IMR-90 (cell line): ENCODE measurements around the gene DGKG. TPM values are rescaled to one million over a fixed set of nuclear protein-coding genes. Genes with fewer than 3 reads are reported as not detected.

Experiments used
- RAD21 ChIP-seq: IDR thresholded peaks from 2 replicates; pipeline ENCODE4 v1.6.1; 2012; ENCODE audit warnings: low read length, improper control_type of control experiment
- SMC3 ChIP-seq: fragments of 150-350 bp; IDR thresholded peaks from 2 replicates; pipeline ENCODE4 v1.6.1; 2016; ENCODE audit warnings: low read depth, mild to moderate bottlenecking, antibody characterized with exemption, low read length, moderate library complexity
- polyA plus RNA-seq, 3 experiments: library from polyadenylated mRNA; depleted of rRNA; stranded (reverse); fragments of >200 nt; gene quantifications; 2 replicates each; pipeline ENCODE4 v1.2.3, GENCODE V29; 2012; ENCODE audit warnings: low replicate concordance in 1 of 3
- total RNA-seq: library from RNA; depleted of rRNA; stranded (reverse); fragments of >200 nt; gene quantifications from 2 replicates; pipeline ENCODE4 v1.2.3, GENCODE V29; 2012

The DGKG gene
- total and polyA plus RNA-seq, 2 of the 4 experiments (the other 2 are of a cell fraction), result 1.2 to 4.1 TPM

DNA sequence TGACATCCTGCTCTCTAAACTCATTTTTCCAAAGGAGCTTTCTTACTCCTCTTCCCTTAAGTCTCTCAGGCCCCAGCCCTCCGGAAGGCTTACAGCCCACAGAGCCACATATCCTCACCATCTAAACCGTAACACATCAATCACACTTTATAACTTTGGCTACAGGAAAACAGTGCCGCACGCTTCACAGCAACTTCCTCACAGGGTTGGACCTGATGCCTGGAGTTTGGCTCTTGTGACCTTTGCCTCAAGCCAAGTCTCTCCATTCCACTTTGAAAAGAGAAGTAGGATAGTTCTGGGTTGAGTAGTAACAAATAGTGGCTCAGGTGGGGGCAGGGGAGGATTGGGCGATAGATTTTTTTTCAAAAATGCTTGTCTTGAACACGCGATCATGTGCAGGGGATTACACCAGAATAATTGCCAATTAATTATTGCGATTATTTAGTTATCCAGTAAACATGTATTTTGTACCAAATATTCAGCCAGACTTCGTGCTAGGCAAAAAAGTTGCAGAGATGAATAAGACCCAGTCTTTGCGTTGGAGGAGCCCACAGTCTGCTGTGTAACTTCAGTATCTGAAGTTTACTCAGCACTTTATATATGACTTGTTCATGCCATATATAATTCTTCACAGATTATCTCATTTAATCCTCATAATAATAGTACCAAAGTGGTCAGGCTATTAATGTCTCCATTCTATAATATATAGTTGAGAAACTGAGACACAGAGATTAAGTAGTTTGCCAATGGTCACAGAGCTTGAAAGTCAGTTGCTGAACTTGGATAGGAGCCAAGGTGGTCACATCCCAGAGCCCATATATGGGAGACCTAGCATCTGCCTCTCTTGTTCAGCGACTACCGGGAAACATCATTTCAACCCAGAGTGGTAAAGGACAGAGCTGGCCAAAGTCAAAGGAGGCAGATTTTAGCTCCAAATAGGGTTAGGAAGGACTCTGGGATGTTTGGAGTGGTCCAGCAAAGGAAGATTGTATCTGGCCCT, 250.8 kb downstream of the DGKG start (continued):
- TF ChIP-seq RAD21, result no peak
- TF ChIP-seq SMC3, result no peak
